ENCODE measurements around the gene UTS2. TPM values are rescaled to one million over a fixed set of nuclear protein-coding genes. Genes with fewer than 3 reads are reported as not detected.

UTS2 gene
- total and polyA plus RNA-seq, 2 of the 13 experiments (the other 11 are each of a cell fraction or from before 2014, with no cell fraction given): not detected

DNA sequence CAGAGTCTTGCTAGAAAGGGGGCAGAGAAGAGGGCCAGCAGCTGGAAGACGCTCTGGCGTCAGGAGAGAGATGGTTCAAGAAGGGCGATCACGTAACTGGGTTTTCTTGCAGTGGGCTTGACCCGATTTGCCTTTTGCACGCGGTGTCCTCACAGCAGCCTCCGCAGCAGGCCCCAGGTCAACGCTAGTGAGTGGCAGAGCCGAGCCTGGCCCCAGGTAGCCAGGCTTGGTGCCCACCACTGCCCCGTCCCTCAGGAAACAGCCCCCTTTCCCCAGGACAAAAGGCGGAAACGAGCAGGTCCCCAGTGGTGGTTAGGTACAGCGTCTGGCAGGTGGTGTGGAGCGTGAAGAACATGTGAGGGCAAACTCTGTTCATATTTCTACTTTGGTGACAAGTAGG is 8.6 kb upstream of the UTS2 start:
- Histone ChIP-seq H3K9me3 (ENCODE audit: low read length) (no peaks in the 10 kb centered on the region), H3K27ac (ENCODE audit: extremely low read length, insufficient read depth, low read length) (no peak overlapping the region), H3K79me2 (ENCODE audit: insufficient read depth, low read length) (no peaks in the 10 kb centered on the region), H3K9ac (ENCODE audit: insufficient read depth, low read depth, low read length) (no peak overlapping the region), H2AFZ (ENCODE audit: low read length) (no peak overlapping the region), H3K4me1 (ENCODE audit: insufficient read depth, low read length) (peaks cover 5% of the 10 kb centered on the region; the same call in 1 of the 2 replicates), H3K4me3 (replicated peaks in 1 of 3; ENCODE audit: insufficient read depth in 1 of 3, low read depth in 2 of 3, low read length in 3 of 3) (no peak overlapping the region), H3K4me2 (ENCODE audit: low read depth, low read length) (no peak overlapping the region), H4K20me1 (ENCODE audit: insufficient read depth, low read length) (no peaks in the 10 kb centered on the region), H3K27me3 (ENCODE audit: control insufficient read depth in 1 of 2, insufficient read depth in 2 of 2, low read length in 2 of 2) (peaks cover 0 to 10% of the 10 kb centered on the region in 2 experiments; a peak in 3 of 5 replicates), H3K36me3 (replicated peaks in 1 of 2; ENCODE audit: control insufficient read depth in 1 of 2, insufficient read depth in 2 of 2, low read length in 2 of 2) (no peaks in the 10 kb centered on the region)
- intact Hi-C loops (cut with micrococcal nuclease; ENCODE audit: unreplicated experiment): no loop called here
- in situ Hi-C loops (cut with HindIII; ENCODE audit: extremely low pct_ligation_motif_present, low pct_unique_long_range_greater_than_20kb): loop anchor here (25.0 kb wide), 1 partner anchor 199 kb away; no protein-coding TSS in a partner anchor
- no TSS peak for BruUV-seq (replicated peaks)
- CTCF ChIA-PET (ENCODE audit: low intra/inter-chr PET ratio, low total read pairs): no interaction called here
- DNase-seq (ENCODE audit: low spot score) (no peak), FAIRE-seq (no peak), ATAC-seq (no peak)
- 58% methylated on average over 13 of the region's 15 CpGs for WGBS (ENCODE audit: low lambda C conversion rate)
- TF ChIP-seq ZNF205 (CRISPR knock-in tag; IDR thresholded peaks at IDR 0.05) (no peak), ZNF782 (CRISPR knock-in tag; IDR thresholded peaks at IDR 0.05; ENCODE audit: borderline replicate concordance) (no peak), ZBTB1 (CRISPR knock-in tag; IDR thresholded peaks at IDR 0.05; ENCODE audit: borderline replicate concordance) (no peak), ZNF879 (CRISPR knock-in tag; IDR thresholded peaks at IDR 0.05) (no peak), CENPT (CRISPR knock-in tag; IDR thresholded peaks at IDR 0.05; ENCODE audit: low read depth) (no peak), MTF1 (CRISPR knock-in tag; IDR thresholded peaks at IDR 0.05) (no peak), HOXA5 (CRISPR knock-in tag; IDR thresholded peaks at IDR 0.05) (no peak), CEBPB (IDR thresholded peaks at IDR 0.05; ENCODE audit: borderline replicate concordance, low read depth, low read length) (no peak), HMG20B (CRISPR knock-in tag; conservative IDR thresholded peaks at IDR 0.05) (no peak)
- TF ChIP-seq, protein P1, sequence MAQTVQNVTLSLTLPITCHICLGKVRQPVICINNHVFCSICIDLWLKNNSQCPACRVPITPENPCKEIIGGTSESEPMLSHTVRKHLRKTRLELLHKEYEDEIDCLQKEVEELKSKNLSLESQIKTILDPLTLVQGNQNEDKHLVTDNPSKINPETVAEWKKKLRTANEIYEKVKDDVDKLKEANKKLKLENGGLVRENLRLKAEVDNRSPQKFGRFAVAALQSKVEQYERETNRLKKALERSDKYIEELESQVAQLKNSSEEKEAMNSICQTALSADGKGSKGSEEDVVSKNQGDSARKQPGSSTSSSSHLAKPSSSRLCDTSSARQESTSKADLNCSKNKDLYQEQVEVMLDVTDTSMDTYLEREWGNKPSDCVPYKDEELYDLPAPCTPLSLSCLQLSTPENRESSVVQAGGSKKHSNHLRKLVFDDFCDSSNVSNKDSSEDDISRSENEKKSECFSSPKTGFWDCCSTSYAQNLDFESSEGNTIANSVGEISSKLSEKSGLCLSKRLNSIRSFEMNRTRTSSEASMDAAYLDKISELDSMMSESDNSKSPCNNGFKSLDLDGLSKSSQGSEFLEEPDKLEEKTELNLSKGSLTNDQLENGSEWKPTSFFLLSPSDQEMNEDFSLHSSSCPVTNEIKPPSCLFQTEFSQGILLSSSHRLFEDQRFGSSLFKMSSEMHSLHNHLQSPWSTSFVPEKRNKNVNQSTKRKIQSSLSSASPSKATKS (CRISPR knock-in tag; IDR thresholded peaks at IDR 0.05): no peak
- TF ChIP-seq, protein P2, sequence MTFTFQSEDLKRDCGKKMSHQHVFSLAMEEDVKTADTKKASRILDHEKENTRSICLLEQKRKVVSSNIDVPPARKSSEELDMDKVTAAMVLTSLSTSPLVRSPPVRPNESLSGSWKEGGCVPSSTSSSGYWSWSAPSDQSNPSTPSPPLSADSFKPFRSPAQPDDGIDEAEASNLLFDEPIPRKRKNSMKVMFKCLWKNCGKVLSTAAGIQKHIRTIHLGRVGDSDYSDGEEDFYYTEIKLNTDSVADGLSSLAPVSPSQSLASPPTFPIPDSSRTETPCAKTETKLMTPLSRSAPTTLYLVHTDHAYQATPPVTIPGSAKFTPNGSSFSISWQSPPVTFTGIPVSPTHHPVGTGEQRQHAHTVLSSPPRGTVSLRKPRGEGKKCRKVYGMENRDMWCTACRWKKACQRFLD (CRISPR knock-in tag; IDR thresholded peaks at IDR 0.05; ENCODE audit: borderline replicate concordance): no peak
- TF ChIP-seq, protein P3, sequence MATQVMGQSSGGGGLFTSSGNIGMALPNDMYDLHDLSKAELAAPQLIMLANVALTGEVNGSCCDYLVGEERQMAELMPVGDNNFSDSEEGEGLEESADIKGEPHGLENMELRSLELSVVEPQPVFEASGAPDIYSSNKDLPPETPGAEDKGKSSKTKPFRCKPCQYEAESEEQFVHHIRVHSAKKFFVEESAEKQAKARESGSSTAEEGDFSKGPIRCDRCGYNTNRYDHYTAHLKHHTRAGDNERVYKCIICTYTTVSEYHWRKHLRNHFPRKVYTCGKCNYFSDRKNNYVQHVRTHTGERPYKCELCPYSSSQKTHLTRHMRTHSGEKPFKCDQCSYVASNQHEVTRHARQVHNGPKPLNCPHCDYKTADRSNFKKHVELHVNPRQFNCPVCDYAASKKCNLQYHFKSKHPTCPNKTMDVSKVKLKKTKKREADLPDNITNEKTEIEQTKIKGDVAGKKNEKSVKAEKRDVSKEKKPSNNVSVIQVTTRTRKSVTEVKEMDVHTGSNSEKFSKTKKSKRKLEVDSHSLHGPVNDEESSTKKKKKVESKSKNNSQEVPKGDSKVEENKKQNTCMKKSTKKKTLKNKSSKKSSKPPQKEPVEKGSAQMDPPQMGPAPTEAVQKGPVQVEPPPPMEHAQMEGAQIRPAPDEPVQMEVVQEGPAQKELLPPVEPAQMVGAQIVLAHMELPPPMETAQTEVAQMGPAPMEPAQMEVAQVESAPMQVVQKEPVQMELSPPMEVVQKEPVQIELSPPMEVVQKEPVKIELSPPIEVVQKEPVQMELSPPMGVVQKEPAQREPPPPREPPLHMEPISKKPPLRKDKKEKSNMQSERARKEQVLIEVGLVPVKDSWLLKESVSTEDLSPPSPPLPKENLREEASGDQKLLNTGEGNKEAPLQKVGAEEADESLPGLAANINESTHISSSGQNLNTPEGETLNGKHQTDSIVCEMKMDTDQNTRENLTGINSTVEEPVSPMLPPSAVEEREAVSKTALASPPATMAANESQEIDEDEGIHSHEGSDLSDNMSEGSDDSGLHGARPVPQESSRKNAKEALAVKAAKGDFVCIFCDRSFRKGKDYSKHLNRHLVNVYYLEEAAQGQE (IDR thresholded peaks at IDR 0.05; ENCODE audit: borderline replicate concordance in 1 of 2, low read depth in 1 of 2, low read length in 2 of 2): no peak
- TF ChIP-seq, protein P4, sequence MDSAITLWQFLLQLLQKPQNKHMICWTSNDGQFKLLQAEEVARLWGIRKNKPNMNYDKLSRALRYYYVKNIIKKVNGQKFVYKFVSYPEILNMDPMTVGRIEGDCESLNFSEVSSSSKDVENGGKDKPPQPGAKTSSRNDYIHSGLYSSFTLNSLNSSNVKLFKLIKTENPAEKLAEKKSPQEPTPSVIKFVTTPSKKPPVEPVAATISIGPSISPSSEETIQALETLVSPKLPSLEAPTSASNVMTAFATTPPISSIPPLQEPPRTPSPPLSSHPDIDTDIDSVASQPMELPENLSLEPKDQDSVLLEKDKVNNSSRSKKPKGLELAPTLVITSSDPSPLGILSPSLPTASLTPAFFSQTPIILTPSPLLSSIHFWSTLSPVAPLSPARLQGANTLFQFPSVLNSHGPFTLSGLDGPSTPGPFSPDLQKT (CRISPR knock-in tag; IDR thresholded peaks at IDR 0.05; ENCODE audit: borderline replicate concordance): no peak
- POLR2A ChIA-PET: no interaction called here

Measured in HepG2 (cell line).